WERI-Rb-1 (cell line): Measurements from ENCODE around the gene CCN2.

Experiments used
- DNase-seq: peaks from one replicate; pipeline ENCODE4 v3.0.0-alpha.2; 2020
- H3K27ac ChIP-seq: fragments of 250-450 bp; sonication (Bioruptor Pico); 2 replicates; pipeline ENCODE4 v1.5.1; 2020; ENCODE audit warnings: mild to moderate bottlenecking, moderate library complexity
- H3K27me3 ChIP-seq: fragments of 250-450 bp; sonication (Bioruptor Pico); 2 replicates; pipeline ENCODE4 v1.5.1; 2021; ENCODE audit warnings: mild to moderate bottlenecking, low read depth, moderate library complexity; ENCODE audit not compliant: insufficient read depth, severe bottlenecking
- H3K36me3 ChIP-seq: fragments of 250-450 bp; sonication (Bioruptor Pico); 2 replicates; pipeline ENCODE4 v1.5.1; 2020; ENCODE audit warnings: mild to moderate bottlenecking, moderate library complexity
- H3K4me3 ChIP-seq: 2 replicates; pipeline ENCODE4 v1.5.1; 2011; ENCODE audit warnings: low read depth, mild to moderate bottlenecking, control low read depth, low read length
- H3K9me3 ChIP-seq: fragments of 250-450 bp; sonication (Bioruptor Pico); 2 replicates; pipeline ENCODE4 v1.5.1; 2021; ENCODE audit warnings: mild to moderate bottlenecking, moderate library complexity; ENCODE audit not compliant: severe bottlenecking
- TF ChIP-seq, protein P1 (sequence below): IDR thresholded peaks from 2 replicates; pipeline ENCODE4 v1.5.1; 2011; ENCODE audit warnings: low read depth, mild to moderate bottlenecking, control low read depth, inconsistent platforms, low read length

CCN2 gene

DNA sequence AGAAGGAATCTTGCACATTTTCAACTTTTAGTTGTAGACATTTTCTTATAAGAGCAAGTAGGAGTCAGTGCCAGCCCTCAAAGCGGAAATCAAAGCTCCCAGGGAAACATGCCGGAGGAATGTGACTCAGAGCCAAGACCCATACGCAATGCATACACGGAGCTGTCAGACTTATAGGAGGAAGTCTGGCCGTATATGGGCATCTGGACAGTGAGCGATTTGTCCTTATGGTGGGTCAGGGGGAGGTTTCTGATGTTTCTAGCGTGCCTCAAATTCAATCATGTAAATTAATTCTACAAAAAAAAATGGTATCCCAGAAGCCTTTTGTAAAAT lies 3.6 kb upstream of the CCN2 start:
- no peak for DNase-seq

DNA sequence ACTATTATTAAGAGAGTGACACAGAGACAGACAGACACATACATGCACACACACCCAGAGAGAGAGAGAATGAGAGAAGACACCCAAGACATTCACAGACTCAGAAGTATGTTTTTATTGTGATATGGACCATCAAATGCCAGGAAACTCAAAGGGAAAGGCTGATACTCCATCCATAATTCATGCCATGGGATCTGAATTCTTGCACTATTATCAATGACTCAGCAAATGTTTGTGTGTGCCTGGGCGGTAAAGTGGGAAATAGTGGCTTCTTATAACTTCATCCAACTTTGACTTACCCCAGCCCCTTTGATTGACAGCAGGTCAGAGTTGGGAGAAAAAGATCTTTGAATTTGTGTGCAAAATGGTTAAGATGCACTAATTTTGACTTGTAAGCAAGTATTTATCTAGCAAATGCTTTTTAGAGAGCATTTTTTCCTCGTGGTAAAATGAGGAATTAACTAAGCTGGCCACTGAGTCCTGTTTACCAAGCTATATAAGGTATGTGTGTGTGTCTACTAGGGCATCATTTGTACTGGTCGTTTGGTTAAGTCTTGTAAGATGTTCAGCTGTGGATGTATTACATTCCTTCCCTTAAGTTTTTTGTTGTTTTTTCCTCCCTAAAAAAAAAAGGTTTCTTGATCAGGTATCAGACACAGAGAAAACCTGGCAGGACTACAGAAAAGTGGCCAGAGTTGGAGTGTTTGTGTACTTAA lies 3.0 kb upstream of the CCN2 start:
- H3K27ac ChIP-seq: no peak overlapping the region
- DNase-seq: no peak
- peaks cover 83% of the 10 kb centered on the region for H3K27me3 ChIP-seq
- H3K9me3 ChIP-seq: no peaks in the 10 kb centered on the region
- no peaks in the 10 kb centered on the region for H3K36me3 ChIP-seq
- TF ChIP-seq, protein P1, sequence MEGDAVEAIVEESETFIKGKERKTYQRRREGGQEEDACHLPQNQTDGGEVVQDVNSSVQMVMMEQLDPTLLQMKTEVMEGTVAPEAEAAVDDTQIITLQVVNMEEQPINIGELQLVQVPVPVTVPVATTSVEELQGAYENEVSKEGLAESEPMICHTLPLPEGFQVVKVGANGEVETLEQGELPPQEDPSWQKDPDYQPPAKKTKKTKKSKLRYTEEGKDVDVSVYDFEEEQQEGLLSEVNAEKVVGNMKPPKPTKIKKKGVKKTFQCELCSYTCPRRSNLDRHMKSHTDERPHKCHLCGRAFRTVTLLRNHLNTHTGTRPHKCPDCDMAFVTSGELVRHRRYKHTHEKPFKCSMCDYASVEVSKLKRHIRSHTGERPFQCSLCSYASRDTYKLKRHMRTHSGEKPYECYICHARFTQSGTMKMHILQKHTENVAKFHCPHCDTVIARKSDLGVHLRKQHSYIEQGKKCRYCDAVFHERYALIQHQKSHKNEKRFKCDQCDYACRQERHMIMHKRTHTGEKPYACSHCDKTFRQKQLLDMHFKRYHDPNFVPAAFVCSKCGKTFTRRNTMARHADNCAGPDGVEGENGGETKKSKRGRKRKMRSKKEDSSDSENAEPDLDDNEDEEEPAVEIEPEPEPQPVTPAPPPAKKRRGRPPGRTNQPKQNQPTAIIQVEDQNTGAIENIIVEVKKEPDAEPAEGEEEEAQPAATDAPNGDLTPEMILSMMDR: no peak
- no peak overlapping the region for H3K4me3 ChIP-seq

More for the DNA sequence above, 3.6 kb upstream of the CCN2 start:
- peaks cover 78% of the 10 kb centered on the region for H3K27me3 ChIP-seq
- no peaks in the 10 kb centered on the region for H3K9me3 ChIP-seq
- TF ChIP-seq, protein P1: no peak
- H3K27ac ChIP-seq: no peak overlapping the region
- H3K36me3 ChIP-seq: no peaks in the 10 kb centered on the region
- H3K4me3 ChIP-seq: no peak overlapping the region

DNA sequence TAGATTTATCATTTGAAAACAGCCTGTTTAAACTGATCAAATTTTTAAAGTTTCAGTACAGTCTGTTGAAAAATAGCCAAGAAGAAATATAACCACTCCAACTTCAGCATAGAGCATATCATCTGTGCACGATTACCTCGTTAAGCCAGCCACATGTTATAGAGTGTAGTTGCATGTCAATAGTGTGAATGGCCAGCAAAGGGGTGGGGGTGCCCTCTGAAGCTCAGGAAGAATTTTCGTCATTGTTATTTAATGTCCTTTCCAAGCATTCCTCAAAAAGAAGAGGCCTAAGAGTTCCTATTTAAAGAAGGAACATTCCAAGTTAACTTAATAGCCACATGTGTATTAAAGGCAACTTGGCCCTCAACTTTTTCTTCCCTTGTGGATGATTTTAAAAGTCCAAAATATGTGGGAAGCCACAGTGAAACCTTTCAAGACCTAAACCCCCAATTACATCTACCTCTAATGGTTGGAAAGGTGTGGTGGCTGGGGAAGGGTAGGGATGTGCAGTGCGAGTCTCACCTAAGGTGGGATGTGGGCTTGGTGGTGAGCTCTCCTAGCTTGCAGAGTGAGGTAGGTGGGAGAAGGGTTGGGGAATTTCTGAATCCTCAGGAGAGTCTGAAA lies 1.8 kb upstream of the CCN2 start:
- no peak overlapping the region for H3K27ac ChIP-seq
- H3K9me3 ChIP-seq: no peaks in the 10 kb centered on the region
- no peak overlapping the region for H3K4me3 ChIP-seq
- H3K27me3 ChIP-seq: peaks cover 94% of the 10 kb centered on the region
- TF ChIP-seq, protein P1: no peak
- H3K36me3 ChIP-seq: no peaks in the 10 kb centered on the region
- DNase-seq: no peak

DNA sequence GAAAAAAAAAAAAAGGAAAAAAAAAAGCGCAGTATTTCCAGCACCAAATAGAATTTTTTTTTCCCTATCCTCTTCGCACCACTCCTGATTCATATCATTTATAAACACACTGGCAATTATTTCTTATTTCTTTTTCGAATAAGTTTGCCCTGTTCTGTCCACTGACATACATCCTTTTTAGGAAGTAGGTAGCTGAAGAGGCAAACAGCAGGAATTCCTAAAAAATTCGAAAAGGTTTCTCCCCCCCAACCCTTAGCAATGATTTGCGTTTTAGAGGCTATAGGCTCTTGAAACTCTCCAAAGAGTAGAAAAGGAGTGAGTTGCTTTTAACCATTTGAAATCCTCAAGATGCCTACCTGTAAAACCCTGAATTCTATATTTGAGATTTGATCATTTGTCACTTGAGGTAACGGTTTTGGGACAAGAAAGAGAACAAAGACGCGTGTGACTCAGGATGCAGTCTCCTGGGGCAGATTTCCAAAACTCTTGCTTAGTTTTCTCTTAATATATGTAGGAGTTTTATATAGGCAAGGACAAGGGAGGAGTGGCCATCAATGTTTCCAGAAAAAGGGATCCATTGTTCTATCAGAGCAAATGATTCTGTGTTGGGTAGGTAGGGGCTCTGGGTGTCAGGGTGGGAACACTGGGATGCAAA lies 531 bp upstream of the CCN2 start:
- no peak for DNase-seq
- no peak overlapping the region for H3K4me3 ChIP-seq

DNA sequence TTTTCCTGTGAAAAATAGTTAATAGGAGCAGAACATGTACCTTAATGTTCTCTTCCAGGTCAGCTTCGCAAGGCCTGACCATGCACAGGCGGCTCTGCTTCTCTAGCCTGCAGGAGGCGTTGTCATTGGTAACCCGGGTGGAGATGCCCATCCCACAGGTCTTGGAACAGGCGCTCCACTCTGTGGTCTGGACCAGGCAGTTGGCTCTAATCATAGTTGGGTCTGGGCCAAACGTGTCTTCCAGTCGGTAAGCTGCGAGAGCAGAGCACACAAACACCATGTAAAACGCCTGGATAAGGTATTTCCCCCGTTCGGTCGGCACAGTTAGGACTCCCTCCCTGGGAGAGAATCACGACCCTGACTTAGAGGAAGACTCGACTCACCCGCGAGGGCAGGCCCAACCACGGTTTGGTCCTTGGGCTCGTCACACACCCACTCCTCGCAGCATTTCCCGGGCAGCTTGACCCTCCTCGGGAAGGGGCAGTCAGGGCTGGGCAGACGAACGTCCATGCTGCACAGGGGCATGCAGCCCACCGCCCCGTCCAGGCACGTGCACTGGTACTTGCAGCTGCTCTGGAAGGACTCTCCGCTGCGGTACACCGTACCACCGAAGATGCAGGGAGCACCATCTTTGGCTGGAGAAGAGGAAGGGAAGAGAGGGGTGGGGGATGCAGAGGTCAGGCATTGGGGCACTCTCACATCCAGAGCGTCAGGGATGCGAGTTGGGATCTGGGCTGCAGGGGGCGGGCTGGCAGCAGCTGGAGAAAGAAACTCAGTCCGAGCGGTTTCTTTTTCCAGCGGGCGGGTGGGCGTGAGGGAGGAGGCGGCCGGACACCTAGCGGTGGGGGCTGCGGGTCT lies 1.0 kb downstream of the CCN2 start:
- H3K27me3 ChIP-seq: peaks cover 84% of the 10 kb centered on the region
- DNase-seq: peak; percentile 58
- TF ChIP-seq, protein P1: peak; percentile 66
- no peak overlapping the region for H3K27ac ChIP-seq
- no peaks in the 10 kb centered on the region for H3K9me3 ChIP-seq
- H3K4me3 ChIP-seq: peak overlapping the region; percentile 30
- H3K36me3 ChIP-seq: no peaks in the 10 kb centered on the region

More for the DNA sequence above, 531 bp upstream of the CCN2 start:
- H3K9me3 ChIP-seq: no peaks in the 10 kb centered on the region
- no peak overlapping the region for H3K27ac ChIP-seq
- TF ChIP-seq, protein P1: no peak
- peaks cover 89% of the 10 kb centered on the region for H3K27me3 ChIP-seq
- no peaks in the 10 kb centered on the region for H3K36me3 ChIP-seq
